Stimulated activated naive CD8-positive, alpha-beta T cell treated with anti-CD3 and anti-CD28 coated beads, Interleukin-15, Interleukin-2, amounts not matched to agents 100 U/mL and 50 U/mL, for 24 hours (primary cell): ENCODE results near the gene FBXO10.

Experiments
- ATAC-seq: fragments of 150-1000 bp; cut with Tn5 transposase; one replicate; pipeline ENCODE4 v1.10.0; 2021
- DNase-seq: peaks from one replicate; pipeline ENCODE4 v3.0.0; 2021

Gene FBXO10

GRCh38 chr9:37593883-37594448 lies 17.8 kb upstream of the FBXO10 start:
- ATAC-seq (no peak), DNase-seq (no peak)

- ATAC-seq (peak; percentile 93), DNase-seq (peak; percentile 91)
Observed at GRCh38 chr9:37592108-37592951, 16.1 kb upstream of the FBXO10 start, which contains the start of gene TOMM5. Gene TOMM5, minus strand, starts transcription at chr9:37592597. Its CDS starts 65 bp downstream, at chr9:37592532.

GRCh38 chr9:37587521-37587920 lies 11.3 kb upstream of the FBXO10 start:
- no peak for ATAC-seq
- DNase-seq: no peak

- no peak for ATAC-seq
- DNase-seq: no peak
Observed at GRCh38 chr9:37583522-37584121, 7.4 kb upstream of the FBXO10 start.

DNA sequence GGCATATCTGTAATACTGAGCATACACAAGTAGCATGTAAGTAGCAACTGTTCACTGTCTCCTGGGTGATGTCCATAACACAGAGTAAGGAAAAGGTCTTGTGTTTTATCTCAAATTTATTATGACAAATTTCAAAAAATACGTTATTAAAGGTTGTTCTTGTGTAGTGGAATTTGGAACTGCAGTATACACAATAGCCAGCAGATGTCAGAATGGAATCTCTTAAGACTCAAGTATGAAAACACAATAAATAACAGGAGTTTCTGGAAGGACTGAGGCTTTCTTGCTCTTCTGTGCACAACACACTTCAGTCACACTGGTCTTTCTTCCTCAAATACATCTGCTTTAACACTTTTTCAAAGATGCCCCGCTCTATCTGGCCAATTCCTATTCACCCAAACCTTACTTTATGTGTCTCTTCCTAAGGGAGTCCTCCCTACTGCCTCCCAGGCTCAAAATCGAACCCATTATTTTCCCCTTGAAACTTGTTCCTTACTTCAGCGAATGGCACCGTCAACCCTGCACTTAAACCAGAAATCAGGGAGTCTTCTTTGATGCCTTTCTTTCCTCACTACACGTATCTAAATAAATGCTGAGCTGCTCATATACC lies 6.5 kb upstream of the FBXO10 start:
- no peak for DNase-seq
- ATAC-seq: no peak

DNA sequence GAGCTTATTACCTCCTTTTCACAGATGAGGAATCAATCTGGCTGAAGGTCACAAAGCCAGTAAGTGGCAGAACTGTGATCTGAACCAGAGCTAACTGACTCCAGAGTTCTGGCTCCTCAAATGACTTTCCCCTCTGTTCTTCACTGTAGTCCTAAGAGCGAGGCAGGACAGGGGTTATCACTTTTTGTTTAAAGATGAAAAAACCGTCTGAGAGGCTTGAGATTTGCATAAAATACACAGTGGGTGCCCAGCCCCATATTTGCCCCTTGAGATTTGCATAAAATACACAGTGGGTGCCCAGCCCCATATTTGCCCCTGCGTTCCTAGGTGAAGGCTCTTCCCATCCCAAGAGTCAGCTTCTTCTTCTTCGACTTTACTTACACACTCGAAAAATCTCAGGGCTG lies 667 bp downstream of the FBXO10 start:
- peak; percentile 42 for ATAC-seq

GRCh38 chr9:37575001-37575400 lies 1.2 kb downstream of the FBXO10 start:
- ATAC-seq (no peak), DNase-seq (no peak)

More for the DNA sequence above, 667 bp downstream of the FBXO10 start:
- no peak for DNase-seq

- ATAC-seq: no peak
- DNase-seq: no peak
Observed at GRCh38 chr9:37574241-37574721, 1.9 kb downstream of the FBXO10 start.

DNA sequence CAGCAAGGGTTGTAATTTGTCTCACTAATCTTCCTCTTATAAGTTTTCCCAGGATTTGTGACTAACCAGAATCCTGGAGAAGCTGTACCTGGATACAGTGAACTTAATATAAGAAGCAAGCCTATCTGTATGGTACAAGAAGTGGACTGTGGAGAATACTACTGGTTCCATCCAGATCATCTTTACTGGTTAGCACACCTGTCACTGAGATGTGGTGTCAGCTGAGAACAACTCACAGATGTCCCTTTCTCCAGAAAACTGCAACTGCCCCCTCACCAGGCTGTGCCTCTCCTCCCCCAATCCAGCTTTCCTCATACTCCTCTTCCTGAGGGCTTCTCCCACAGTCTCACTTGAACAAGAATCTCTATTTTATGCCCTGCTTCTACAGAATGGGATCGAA lies 4.9 kb downstream of the FBXO10 start:
- ATAC-seq (no peak), DNase-seq (no peak)

DNA sequence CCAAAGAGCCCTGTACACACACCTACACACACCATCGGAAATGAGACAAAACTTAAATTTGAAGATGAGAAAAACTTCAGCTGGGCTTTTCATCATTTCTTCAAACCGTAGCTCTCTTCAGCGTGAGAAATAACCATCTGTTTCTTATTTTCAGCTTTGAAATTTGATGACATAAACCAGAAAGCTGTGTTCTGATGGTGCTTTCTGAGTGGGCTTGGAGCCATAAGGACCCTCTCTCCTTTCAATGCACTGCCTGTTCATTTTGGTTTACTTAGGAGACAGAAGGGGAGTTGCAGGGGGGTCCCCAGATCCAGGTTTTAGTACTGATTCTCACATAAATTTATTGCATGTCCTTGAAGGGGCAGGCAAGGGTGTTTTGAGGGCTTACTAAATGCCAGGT lies 9.5 kb downstream of the FBXO10 start:
- DNase-seq: no peak
- no peak for ATAC-seq

DNA sequence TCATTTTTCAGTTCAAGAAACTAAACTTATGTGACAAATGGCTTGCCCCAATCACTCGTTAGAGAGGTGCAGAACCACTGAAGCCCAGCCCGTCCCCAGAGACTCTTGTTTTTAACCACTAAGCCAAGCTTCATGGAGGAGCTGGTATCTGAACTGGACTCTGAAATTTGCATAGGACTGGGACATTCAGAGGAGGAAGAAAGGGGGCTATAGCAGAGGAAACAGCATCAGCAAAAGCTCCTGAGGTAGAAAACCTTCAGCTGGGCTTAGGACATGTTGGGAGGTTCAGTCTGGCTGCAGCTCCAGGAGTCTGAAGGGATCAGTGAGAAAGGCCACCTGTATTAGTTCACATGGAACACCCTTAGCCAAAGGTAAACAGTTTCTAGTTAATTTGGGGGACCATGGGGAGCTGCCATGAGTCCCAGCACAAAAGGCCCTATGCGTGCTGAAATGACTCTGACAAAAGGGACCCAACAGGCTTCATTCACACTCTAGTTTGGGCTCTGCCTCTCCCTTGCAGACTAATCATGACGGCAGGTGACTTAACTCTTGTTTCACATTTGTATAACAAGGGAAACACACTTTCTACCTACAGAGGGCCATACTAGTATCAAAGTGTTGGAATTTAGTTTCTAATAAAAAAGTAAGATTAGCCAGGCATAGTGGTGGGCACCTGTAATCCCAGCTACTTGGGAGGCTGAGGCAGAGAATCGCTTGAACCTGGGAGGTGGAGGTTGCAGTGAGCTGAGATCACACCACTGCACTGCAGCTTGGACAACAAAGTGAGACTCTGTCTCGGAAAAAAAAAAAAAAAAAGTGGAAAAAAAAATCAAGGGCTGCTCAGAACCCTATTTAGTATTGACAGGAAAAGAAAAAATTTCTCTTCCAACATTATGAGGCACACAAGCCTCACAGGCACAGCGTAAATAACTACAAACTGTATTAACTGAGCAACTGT lies 10.2 kb downstream of the FBXO10 start:
- ATAC-seq: no peak
- DNase-seq: no peak

DNA sequence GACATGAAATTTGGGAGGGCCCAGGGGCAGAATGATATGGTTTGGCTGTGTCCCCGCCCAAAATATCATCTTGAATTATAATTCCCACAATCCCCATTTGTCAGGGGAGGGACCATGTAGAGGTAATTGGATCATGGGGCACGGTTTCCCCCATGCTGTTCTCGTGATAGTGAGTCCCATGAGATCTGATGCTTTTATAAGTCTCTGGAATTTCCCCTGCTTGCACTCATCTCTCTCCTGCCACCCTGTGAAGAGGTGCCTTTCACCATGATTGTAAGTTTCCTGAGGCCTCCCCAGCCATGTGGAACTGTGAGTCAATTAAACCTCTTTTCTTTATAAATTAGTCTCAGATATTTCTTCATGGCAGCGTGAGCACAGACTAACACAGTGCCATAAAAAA lies 11.3 kb downstream of the FBXO10 start:
- DNase-seq (no peak), ATAC-seq (no peak)

DNA sequence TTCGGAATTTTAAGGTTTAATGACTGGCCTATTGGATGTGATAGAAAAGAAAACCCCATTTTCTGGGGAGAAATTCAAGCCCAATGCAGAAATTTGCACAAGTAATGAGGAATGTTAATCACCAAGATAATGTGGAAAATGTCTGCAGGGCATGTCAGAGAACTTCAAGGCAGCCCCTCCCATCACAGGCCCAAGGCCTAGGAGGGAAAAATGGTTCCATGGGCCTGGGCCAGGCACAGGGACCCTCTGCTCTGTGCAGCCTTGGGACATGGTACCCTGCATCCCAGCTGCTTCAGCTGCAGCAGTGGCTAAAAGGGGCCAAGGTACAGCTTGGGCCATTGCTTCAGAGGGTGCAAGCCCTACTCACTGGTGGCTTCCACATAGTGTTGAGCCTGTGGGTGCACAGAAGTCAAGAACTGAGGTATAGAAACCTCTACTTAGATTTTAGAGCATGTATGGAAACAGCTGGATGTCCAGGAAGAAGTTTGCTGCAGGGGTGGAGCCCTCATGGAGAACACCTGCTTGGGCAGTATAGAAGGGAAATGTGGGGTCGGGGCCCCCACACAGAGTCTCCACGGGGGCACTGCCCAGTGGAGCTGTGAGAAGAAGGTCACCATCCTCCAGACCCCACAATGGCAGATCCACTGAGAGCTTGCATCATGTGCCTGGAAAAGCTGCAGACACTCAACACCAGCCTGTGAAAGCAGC lies 12.2 kb downstream of the FBXO10 start:
- DNase-seq (no peak), ATAC-seq (no peak)

GRCh38 chr9:37562826-37563225 lies 13.4 kb downstream of the FBXO10 start:
- ATAC-seq (no peak), DNase-seq (no peak)

DNA sequence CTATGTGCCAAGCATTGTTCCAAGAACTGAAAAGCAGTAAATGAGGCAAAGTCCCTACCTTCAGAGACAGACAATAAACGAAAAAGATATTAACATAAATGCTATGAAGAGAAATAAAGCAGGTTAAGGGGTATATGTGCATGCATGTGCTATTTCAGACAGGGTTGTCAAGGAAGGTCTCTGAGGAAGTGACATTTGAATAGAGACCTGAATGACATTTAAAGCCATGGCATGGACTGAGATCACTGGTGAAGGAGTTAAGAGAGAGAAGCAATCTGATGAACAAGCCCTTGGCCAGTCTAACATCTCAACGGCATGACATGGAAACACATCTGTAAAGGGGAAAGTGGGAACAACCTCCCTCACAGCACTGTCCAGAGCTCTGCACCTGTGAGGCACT lies 14.5 kb downstream of the FBXO10 start:
- ATAC-seq (no peak), DNase-seq (no peak)

DNA sequence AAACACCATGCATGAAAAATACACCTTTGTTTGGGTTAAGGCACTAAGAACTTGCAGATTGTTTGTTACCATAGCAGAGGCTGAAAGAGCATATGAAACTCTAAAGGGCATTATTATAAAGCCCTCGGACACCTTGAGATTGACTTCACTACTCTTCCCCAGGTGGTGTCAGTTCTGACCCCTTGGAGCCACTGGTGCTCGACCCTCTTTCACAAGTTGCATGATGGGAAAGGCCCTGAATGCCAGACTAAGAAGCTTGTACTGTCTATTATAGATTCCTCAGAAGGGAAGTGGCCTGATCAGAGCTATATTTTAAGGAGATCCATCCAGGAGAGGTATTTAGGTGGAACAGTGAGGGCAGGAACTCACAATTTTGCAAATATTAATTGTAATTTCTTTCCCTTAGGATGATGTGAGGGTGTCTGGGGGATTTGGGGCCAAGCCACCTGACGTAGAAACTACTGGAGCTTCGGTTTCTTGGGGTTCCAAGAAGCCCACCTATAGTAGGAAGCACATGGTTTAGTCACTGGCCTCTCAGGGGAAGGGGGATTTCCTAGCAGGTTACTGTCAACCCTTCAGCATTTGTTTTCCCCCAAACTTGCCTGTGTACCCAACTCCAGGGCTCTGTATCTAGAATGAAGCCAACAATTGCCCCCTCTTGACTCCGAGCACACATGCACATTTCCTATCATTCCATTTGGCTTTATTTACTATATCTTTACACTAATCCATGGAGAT lies 16.2 kb downstream of the FBXO10 start:
- no peak for ATAC-seq
- no peak for DNase-seq

DNA sequence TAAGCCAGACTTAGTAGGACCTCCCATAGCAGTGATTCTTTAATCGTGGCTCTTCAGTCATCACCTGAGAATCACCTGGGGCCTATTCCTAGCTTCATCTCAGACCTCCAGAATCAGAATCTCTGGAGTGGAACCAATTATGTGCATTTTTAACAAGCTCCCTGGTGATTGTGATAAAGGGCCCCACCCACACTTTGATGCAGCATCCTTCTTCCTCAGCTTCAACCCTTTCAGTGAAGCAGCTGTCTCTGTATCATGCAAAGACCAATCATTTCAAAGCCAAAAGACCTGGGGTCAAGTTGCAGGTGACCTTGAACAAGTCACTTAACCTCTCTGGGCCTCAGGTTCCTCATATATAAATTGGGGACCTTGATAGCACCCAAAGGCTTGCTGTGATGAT lies 17.1 kb downstream of the FBXO10 start:
- no peak for DNase-seq
- ATAC-seq: no peak

DNA sequence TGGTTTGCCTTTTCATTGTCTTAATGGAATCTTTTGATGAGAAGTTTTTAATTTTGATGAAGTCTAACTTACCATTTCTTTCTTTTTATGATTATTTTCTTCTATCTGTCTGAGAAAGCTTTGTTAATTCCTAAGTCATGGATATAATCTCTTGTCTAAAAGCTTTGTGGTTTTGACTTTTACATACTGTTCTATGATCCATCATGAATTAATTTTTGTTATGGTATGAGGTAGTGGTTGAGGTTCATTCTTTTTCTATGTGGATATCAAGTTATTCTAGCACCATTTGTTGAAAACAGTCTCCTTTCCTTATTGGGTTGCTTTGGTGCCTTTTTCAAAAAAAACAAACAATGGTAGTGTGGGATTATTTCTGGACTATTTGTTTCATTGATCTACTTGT lies 20.4 kb downstream of the FBXO10 start:
- DNase-seq: no peak
- ATAC-seq: no peak

DNA sequence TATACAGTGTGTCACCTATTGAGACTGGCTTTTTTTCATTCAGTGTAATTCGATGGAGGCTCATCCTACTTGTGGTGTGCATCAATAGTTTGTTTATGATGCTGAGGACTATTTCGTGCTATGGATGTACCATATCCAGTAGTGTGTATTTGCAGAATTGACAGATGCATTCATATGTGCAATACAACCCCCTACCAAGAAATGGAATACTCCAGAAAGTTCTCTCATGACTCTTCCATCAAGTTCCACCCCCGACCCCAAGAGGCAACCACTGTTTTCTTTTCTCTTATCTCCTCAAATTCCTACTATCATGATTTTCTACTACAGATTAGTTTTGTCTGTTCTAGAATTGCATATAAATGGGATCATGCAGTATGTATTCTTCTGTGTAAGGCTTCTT lies 21.9 kb downstream of the FBXO10 start:
- DNase-seq: no peak
- no peak for ATAC-seq

- DNase-seq (no peak), ATAC-seq (no peak)
Observed at GRCh38 chr9:37551888-37552287, 24.3 kb downstream of the FBXO10 start.
